Raji (cell line): Measurements from ENCODE around the gene C5orf34.

Source experiments
- POLR2A ChIP-seq: IDR thresholded peaks from 2 replicates; pipeline ENCODE4 v1.6.1; 2011; ENCODE audit warnings: low read depth, low read length, control low read depth; ENCODE audit not compliant: insufficient read depth

The C5orf34 gene

DNA sequence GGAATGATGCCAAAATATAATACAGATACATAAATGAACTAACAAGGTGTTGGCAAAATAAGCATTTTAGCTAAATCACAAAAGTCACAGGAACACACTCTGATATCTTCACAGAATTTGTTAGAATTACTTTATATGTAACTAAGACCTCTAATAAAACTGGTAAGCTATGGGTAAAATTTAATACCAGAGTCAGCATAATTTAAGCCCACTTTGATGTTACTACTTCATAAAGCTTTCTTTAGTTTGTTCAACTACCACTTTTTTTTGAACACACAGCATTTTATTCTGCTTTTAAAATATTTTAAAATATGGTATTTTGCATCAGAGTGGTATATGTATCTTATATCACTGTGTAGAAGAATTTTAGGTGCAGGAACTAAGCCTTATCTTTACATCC lies 22.0 kb upstream of the C5orf34 start:
- no peak for TF ChIP-seq POLR2A

DNA sequence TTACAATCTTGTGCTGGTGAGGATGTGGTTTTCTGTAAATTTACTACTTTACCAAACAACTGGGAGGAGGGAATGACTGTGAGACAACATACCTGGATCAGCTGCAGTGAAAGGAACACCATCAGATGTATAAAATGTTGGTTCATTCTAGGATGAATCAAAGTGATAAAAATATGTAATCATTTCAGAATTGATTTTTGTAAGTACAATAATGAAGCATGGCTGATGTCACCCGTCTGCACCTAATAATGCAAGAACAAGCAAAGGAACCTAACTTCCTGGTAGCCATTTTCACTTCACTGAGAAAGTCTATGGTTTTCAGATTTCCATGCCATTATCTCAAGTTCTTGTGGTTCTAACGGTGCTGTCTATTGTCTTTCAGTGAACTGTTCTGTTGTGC lies 18.7 kb upstream of the C5orf34 start:
- TF ChIP-seq POLR2A = no peak

DNA sequence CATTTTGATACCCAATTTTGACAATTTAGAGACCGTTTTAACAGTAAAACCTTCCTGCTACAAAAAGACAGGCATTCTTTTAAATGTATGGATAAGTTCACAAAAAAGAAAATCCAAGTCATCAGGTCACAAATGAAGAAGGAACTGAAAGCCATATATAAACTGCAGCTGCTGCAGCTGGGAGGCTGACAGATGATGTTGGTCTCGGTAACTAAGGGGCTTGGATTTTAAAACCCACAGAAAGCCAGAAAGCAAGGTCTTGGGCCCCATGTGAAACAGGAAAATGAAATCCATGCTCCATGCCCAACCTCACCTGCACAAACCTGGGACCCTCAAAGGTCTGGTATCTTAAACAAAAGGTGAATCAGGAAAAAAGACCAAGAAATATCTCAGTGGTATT lies 15.7 kb upstream of the C5orf34 start:
- TF ChIP-seq POLR2A = no peak

DNA sequence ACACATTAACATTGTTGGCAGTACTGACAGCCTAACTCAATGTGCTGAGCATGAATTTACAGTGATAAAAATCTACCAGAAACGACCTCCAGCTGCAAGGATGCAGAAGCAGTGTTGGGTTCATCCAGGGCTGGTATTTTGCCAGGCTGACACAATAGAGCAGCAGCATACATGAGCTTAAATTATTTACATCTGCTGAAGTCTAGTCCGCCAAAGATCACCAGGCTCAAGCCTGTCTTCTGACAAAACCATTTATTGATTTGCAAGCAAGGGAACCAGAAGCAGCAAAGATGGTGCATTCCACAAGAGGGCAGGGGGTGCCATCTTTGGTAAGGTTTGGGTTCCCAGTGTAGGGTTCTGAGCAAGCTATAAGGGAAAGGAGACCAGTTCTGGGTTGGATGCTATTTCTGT lies 8.7 kb upstream of the C5orf34 start:
- no peak for TF ChIP-seq POLR2A

DNA sequence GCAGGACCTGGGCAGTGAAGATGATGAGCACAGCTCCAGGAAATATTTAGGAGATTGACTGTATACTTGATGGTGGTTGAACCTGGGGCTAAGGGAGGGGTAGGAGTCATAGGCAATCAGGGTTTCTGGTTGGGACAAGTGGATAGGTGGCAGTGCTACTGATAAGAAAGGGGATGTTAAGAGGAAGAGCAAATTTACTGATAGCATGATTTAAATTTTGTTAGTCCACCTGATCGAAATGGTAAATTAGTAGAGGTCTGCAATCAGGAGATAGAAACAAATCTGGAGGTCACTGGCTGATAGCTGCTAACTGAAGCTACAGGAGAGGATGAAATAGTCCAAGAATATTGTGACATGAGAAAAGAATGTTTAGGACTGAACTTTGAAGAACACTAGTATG lies 5.7 kb upstream of the C5orf34 start:
- no peak for TF ChIP-seq POLR2A

DNA sequence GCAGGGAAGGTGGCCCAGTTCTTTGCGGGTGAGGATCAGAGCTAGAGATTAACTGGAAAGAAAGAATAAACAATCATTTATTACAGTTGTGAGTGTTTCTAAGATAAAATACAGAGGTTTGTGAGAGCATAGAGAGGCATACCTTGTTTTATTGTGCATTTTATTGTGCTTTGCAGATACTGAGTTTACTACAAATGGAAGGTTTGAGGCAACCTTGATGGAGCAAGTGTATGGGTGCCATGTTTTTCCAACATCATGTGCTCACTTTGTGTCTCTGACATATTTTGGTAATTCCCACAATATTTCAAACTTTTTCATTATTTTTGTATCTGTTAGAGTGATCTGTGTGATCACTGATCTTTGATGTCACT lies 715 bp upstream of the C5orf34 start:
- no peak for TF ChIP-seq POLR2A

DNA sequence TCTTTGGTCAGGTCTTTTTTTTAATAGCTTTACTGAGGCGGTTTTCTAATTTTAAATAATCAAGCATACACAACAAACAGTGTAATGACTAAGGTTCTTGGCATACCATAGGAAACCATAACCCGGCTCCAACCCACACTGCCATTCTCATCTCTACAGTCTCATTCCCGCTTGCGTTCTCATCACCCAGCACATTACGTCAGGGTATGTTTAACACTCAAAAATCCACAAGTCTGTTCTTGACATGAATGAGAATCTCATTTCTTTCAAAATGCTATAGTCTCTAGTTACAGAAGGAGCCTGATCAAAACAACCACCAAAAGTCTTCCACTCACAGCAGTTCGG lies 505 bp downstream of the C5orf34 start:
- TF ChIP-seq POLR2A = no peak

DNA sequence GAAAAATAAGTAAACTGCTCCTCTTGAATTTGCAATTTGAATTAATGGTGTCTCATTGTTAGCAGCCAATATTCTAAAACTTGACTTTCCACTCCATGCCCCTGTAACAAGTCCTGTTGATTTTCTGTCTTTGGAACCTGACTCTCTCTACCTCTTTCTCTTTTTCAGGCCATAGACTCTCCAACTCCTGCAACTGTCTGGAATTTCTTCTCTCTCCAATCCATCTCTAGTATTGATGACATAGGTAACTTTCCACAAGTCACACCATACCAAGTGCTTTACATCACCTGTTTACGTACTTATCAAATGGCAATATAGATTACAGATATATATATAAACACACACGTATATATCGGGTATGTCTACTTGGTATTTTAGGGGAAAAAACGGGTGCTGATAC lies 923 bp downstream of the C5orf34 start:
- TF ChIP-seq POLR2A = no peak

DNA sequence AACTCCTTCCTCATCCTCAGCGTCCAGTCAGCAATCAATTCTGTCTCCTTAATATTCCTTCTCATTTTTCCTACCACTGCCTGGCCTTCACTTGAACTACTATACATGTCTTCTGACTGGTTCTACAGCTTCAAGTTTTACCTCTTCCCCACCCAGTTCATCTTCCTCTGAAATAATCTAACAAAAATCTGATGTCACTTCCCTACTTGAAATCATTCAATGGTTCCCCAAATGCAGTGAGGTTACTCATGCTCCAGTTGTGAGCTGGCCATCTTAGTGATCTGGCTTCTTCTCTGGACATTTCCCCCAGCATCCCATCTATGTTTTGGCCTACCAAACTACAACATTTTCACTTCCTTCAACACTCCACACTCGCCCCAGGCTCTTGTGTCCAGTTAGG lies 16.4 kb downstream of the C5orf34 start:
- TF ChIP-seq POLR2A = no peak

DNA sequence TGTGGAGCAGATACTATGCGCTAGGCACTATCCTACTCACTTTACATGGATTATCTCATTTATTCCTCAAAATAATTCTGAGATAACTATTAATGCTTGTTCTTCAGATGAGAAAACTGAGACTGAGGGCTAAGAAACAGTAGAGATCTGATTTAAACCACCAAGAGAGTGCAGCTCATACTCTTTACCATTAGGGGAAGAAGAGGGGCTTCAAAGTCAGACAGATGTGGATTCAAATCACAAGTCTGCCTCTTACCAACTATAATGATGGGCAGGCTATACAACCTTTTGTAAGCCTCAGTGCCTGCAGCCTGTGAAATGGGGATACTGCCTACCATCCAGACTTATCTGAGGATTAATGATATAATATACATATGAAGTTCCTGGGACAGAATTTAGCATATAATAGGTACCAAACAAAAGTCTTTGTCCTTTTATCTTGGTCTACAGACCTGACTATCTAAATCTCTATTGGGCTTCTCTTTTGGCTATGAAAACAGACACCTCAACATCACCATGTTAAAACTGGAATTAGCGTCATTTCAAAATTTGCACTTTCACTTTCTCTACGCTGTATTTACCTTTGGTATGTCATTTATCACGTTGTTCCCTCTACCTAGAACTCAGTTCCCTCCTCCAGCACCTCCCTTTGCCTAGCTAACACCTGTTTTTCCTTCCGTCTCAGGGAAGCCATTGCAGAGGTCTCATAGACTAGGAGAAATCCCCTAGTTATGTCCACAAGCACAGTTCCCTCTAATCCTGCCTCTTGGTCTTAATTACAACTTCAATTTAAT lies 17.4 kb downstream of the C5orf34 start:
- TF ChIP-seq POLR2A = no peak

DNA sequence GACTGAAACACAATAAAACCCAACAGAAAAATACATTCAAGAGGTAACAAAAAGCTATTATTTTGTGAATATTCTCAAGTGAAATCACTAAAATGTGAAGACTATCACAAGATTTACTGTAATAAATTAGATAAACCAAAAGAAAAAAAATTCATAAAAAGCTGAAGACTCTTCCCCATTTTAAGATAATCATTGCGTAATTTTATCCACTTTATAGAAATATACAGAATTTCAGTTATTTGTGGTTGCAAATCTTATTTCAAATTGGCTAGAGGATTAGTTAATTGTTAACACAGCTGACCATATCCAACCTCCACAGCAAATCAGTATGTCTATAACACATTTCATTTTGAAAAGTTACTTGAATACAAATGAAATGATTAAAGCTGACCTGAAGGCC lies 23.6 kb downstream of the C5orf34 start:
- no peak for TF ChIP-seq POLR2A

DNA sequence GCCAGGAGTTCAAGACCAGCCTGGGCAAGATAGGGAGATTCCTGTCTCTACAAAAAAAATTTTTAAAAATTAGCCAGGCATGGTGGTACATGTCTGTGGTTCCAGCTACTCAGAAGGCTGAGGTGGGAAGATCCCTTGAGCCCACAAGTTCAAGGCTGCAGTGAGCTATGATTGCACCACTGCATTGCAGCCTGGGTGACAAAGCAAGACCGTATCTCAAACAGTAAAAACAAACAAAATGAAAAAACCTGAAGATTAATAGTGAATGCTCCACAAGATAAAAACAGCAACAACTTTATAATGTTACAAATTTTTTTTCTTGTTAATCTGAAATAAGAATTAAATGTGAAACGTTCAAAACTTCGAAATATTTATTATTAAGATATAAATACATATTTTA lies 28.6 kb downstream of the C5orf34 start:
- TF ChIP-seq POLR2A = no peak

DNA sequence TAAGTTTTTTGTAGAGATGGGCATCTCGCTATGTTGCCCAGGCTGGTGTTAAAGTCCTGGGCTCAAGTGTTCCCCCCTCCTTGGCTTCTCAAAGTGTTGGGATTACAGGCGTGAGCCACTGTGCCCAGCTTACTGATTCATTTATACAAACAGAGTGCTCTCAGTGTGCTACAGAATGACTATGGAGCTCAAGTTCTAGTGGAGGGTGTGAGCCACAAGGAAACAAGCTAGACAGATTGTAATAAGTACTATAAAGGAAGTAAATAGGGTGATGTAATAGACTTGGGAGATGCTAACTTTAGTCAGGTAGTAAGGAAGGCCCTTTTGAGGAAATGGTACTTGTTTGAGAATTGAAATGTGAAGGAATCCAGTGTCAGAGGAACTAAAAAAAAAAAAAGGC lies 29.5 kb downstream of the C5orf34 start:
- no peak for TF ChIP-seq POLR2A

DNA sequence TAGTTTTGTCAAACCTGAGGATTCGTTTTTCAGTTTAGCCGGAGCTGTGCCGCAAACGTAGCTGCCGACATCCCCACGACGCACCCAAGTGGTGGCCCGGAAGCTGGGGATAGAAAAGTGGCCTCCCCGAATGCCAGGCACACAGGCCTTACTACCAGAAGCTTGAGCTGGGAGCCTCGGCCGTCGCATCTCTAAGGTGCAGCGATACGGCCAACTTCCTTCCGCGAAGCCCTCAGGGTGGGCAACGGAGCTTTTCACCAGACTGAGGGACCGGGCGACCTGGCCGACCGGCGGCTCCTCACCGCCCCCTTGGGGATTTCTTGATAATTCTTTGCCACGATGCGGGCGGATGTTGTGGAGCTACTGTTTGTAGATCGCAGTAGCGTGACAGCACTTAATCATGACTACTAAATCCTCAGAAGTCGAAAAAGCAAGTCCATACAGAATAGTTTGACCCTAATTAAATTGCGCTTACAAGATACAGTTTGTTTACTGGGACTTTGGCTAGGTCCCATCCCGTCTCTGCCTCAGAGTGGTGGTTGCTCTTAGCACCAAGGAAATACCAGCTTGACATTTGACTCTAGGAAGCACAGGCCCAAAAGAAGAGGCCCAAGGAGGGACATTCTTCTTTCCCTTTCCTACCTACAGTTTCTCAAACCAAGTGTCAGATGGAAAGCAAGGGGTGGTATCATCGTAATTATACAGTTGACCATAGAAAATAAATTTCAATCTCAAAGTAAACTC lies 30.7 kb downstream of the C5orf34 start:
- no peak; the same call in 1 of the 2 replicates for TF ChIP-seq POLR2A

DNA sequence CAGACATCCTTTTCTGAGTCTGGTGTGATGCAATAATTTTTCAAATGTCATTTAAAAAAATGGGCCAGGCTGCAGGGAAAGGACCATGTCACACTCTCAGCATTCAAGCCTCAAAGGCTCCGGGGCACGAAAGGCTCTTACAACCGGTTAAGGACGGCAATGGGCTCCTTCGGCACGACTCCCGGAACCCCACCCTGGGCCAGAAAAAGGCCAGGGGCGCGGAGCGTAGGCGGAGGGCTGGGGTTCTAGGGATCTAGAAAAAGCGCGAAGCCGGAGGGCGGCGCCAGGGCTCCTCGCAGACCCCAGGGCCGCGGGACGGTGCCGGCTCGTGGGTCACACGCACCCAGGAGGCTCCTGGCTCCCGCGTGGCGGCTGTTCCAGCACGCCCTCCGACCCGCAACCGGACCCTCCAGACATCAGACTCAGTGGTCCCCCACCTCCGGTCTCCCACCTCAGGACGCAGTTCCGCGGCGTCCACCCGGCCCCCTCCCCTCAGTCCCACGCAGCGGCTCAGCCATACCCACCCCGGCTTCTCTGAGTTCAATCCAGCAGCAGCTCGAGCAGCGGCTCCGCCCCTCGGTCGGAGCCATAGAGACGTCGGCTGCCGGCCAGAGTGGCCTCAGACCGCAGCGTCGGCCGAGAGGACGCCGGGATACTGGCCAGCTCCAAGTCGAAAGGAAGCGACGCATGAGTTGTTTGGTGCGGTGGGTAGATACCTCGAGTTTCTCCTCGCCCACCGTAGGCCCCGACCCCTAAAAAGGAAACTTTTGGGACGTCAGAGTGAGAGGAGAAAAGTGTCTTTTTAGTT lies 31.4 kb downstream of the C5orf34 start, which contains the start of gene TMEM267:
TSS of gene TMEM267 (minus strand) at position 568 of the 808 bp plus-strand sequence. CDS start 29,896 bp downstream, outside the sequence.
- peak; percentile 81 for TF ChIP-seq POLR2A
